ENCODE data around the gene TRIM2. TPM values are rescaled to one million over a fixed set of nuclear protein-coding genes. Genes with fewer than 3 reads are reported as not detected.

Gene TRIM2
- total RNA-seq, 2 experiments from 2014 or later, result 0.63 to 1.4 TPM

GRCh38 chr4:153223930-153224329, 19.7 kb downstream of the TRIM2 start:
- no peak for DNase-seq
- peaks cover 30% of the 10 kb centered on the region for H3K4me1 Mint-ChIP-seq (ENCODE audit: low read depth)

GRCh38 chr4:153224474-153224873, 20.2 kb downstream of the TRIM2 start:
- intact Hi-C loops (cut with micrococcal nuclease), result no loop called here
- no peak for ATAC-seq

More at GRCh38 chr4:153223930-153224329, 19.7 kb downstream of the TRIM2 start:
- no peak for TF ChIP-seq CTCF (IDR thresholded peaks at IDR 0.05)
- Mint-ChIP-seq H3K4me3 (peak overlapping the region; percentile 51), H3K36me3 (ENCODE audit: low read depth) (peaks cover 11% of the 10 kb centered on the region), H3K9me3 (peaks cover 8% of the 10 kb centered on the region), H3K27ac (no peak overlapping the region), H3K27me3 (peaks cover 28% of the 10 kb centered on the region)
- intact Hi-C loops (cut with micrococcal nuclease), result no loop called here
- ChIA-PET POLR2A (no interaction called here), CTCF (interaction anchor here (1.1 to 2.9 kb wide), 5 partner anchors 20 to 420 kb away, joined by 3 to 9 read pairs (median 4); partner anchors contain the start of gene TRIM2)
- ATAC-seq, result no peak

GRCh38 chr4:153227469-153228075, 23.3 kb downstream of the TRIM2 start:
- H3K4me3 Mint-ChIP-seq, result no peak overlapping the region
- H3K27ac Mint-ChIP-seq, result no peak overlapping the region
- DNase-seq (no peak), ATAC-seq (no peak)
- CTCF ChIA-PET, result interaction anchor here (1.0 to 1.8 kb wide), 3 partner anchors 91 to 406 kb away, joined by 3 to 7 read pairs (median 4); no protein-coding TSS in a partner anchor
- no peak for TF ChIP-seq CTCF (IDR thresholded peaks at IDR 0.05)
- H3K4me1 Mint-ChIP-seq (ENCODE audit: low read depth), result peaks cover 22% of the 10 kb centered on the region
- peaks cover 8% of the 10 kb centered on the region for H3K9me3 Mint-ChIP-seq
- H3K27me3 Mint-ChIP-seq, result peaks cover 22% of the 10 kb centered on the region
- POLR2A ChIA-PET, result interaction anchor here (0.6 kb wide), 1 partner anchor 12 kb away, joined by 4 read pairs; no protein-coding TSS in a partner anchor
- H3K36me3 Mint-ChIP-seq (ENCODE audit: low read depth), result peaks cover 11% of the 10 kb centered on the region
- intact Hi-C loops (cut with micrococcal nuclease), result no loop called here

More at GRCh38 chr4:153224474-153224873, 20.2 kb downstream of the TRIM2 start:
- Mint-ChIP-seq H3K9me3 (peaks cover 8% of the 10 kb centered on the region), H3K4me3 (no peak overlapping the region), H3K4me1 (ENCODE audit: low read depth) (peaks cover 30% of the 10 kb centered on the region), H3K36me3 (ENCODE audit: low read depth) (peaks cover 11% of the 10 kb centered on the region), H3K27me3 (peaks cover 28% of the 10 kb centered on the region), H3K27ac (no peak overlapping the region)
- POLR2A ChIA-PET, result no interaction called here
- TF ChIP-seq CTCF (IDR thresholded peaks at IDR 0.05), result no peak
- CTCF ChIA-PET, result interaction anchor here (1.1 to 2.9 kb wide), 3 partner anchors 29 to 419 kb away, joined by 3 to 9 read pairs (median 4); no protein-coding TSS in a partner anchor
- DNase-seq, result no peak

GRCh38 chr4:153228512-153229140, 24.4 kb downstream of the TRIM2 start:
- CTCF ChIA-PET, result interaction anchor here (1.0 to 1.8 kb wide), 3 partner anchors 90 to 405 kb away, joined by 3 to 7 read pairs (median 4); no protein-coding TSS in a partner anchor
- no peak for ATAC-seq

More at GRCh38 chr4:153228512-153229140, 24.4 kb downstream of the TRIM2 start:
- no peak overlapping the region for H3K27ac Mint-ChIP-seq
- intact Hi-C loops (cut with micrococcal nuclease), result no loop called here
- H3K36me3 Mint-ChIP-seq (ENCODE audit: low read depth), result peaks cover 11% of the 10 kb centered on the region
- no peak for TF ChIP-seq CTCF (IDR thresholded peaks at IDR 0.05)
- H3K4me3 Mint-ChIP-seq, result no peak overlapping the region
- peaks cover 24% of the 10 kb centered on the region for H3K4me1 Mint-ChIP-seq (ENCODE audit: low read depth)
- no peak for DNase-seq
- H3K9me3 Mint-ChIP-seq, result peaks cover 8% of the 10 kb centered on the region
- POLR2A ChIA-PET, result interaction anchor here (0.6 kb wide), 1 partner anchor 71 kb away, joined by 4 read pairs; no protein-coding TSS in a partner anchor
- H3K27me3 Mint-ChIP-seq, result peaks cover 24% of the 10 kb centered on the region

All from activated CD8-positive, alpha-beta T cell treated with anti-CD3 and anti-CD28 coated beads for 36 hours (primary cell).